ENCODE data around the gene SYNJ1. TPM values are rescaled to one million over a fixed set of nuclear protein-coding genes. Genes with fewer than 3 reads are reported as not detected.
A peak's percentile ranks its signal among the peaks of the same experiment; 100 is the strongest.

SYNJ1 gene
- total RNA-seq, 1 experiment from 2014 or later, result 10.2 TPM

- Mint-ChIP-seq H3K36me3 (ENCODE audit: insufficient read depth, unreplicated experiment) (peaks cover 23% of the 10 kb centered on the region), H3K4me1 (ENCODE audit: low read depth, unreplicated experiment) (no peaks in the 10 kb centered on the region), H3K9me3 (ENCODE audit: low read depth, unreplicated experiment) (no peaks in the 10 kb centered on the region), H3K27ac (ENCODE audit: unreplicated experiment) (peak overlapping the region; percentile 58), H3K27me3 (ENCODE audit: unreplicated experiment) (no peaks in the 10 kb centered on the region), H3K4me3 (ENCODE audit: low read depth, unreplicated experiment) (peak overlapping the region; percentile 92)
- intact Hi-C loops (cut with micrococcal nuclease; ENCODE audit: unreplicated experiment), result loop anchor here (5.0 kb wide), 1 partner anchor 76 kb away; no protein-coding TSS in a partner anchor
- no peak for DNase-seq
- no TSS peak for BruUV-seq (replicated peaks)
- TF ChIP-seq CTCF (IDR thresholded peaks at IDR 0.05; ENCODE audit: unreplicated experiment), result no peak
- CTCF ChIA-PET, result interaction anchor here (0.5 kb wide), 1 partner anchor 396 kb away, joined by 4 read pairs; no protein-coding TSS in a partner anchor
Measured at GRCh38 chr21:32728456-32728839, 635 bp upstream of the SYNJ1 start.

GRCh38 chr21:32726839-32727686, 750 bp downstream of the SYNJ1 start:
- no peaks in the 10 kb centered on the region for H3K9me3 Mint-ChIP-seq (ENCODE audit: low read depth, unreplicated experiment)
- H3K4me1 Mint-ChIP-seq (ENCODE audit: low read depth, unreplicated experiment), result no peaks in the 10 kb centered on the region
- peak overlapping the region; percentile 92 for H3K4me3 Mint-ChIP-seq (ENCODE audit: low read depth, unreplicated experiment)
- CTCF ChIA-PET, result interaction anchor here (0.7 kb wide), 1 partner anchor 74 kb away, joined by 3 read pairs; no protein-coding TSS in a partner anchor
- H3K27me3 Mint-ChIP-seq (ENCODE audit: unreplicated experiment), result no peaks in the 10 kb centered on the region
- no TSS peak for BruUV-seq (replicated peaks)
- DNase-seq, result peak; percentile 10
- peaks cover 23% of the 10 kb centered on the region for H3K36me3 Mint-ChIP-seq (ENCODE audit: insufficient read depth, unreplicated experiment)
- no peak for TF ChIP-seq CTCF (IDR thresholded peaks at IDR 0.05; ENCODE audit: unreplicated experiment)
- peak overlapping the region; percentile 58 for H3K27ac Mint-ChIP-seq (ENCODE audit: unreplicated experiment)
- intact Hi-C loops (cut with micrococcal nuclease; ENCODE audit: unreplicated experiment), result loop anchor here (5.0 kb wide), 1 partner anchor 75 kb away; no protein-coding TSS in a partner anchor

- no peaks in the 10 kb centered on the region for H3K27me3 Mint-ChIP-seq (ENCODE audit: unreplicated experiment)
- intact Hi-C loops (cut with micrococcal nuclease; ENCODE audit: unreplicated experiment), result no loop called here
Measured at GRCh38 chr21:32719085-32719484, 8.7 kb downstream of the SYNJ1 start.

GRCh38 chr21:32717851-32718316, 9.9 kb downstream of the SYNJ1 start:
- TF ChIP-seq CTCF (IDR thresholded peaks at IDR 0.05; ENCODE audit: unreplicated experiment), result no peak
- Mint-ChIP-seq H3K4me1 (ENCODE audit: low read depth, unreplicated experiment) (peaks cover 15% of the 10 kb centered on the region), H3K27ac (ENCODE audit: unreplicated experiment) (no peak overlapping the region), H3K27me3 (ENCODE audit: unreplicated experiment) (no peaks in the 10 kb centered on the region), H3K4me3 (ENCODE audit: low read depth, unreplicated experiment) (no peak overlapping the region), H3K36me3 (ENCODE audit: insufficient read depth, unreplicated experiment) (no peaks in the 10 kb centered on the region), H3K9me3 (ENCODE audit: low read depth, unreplicated experiment) (no peaks in the 10 kb centered on the region)
- no TSS peak for BruUV-seq (replicated peaks)
- intact Hi-C loops (cut with micrococcal nuclease; ENCODE audit: unreplicated experiment), result no loop called here
- CTCF ChIA-PET, result no interaction called here
- DNase-seq, result no peak

More at GRCh38 chr21:32719085-32719484, 8.7 kb downstream of the SYNJ1 start:
- TF ChIP-seq CTCF (IDR thresholded peaks at IDR 0.05; ENCODE audit: unreplicated experiment), result no peak
- Mint-ChIP-seq H3K4me1 (ENCODE audit: low read depth, unreplicated experiment) (peaks cover 15% of the 10 kb centered on the region), H3K4me3 (ENCODE audit: low read depth, unreplicated experiment) (no peak overlapping the region), H3K36me3 (ENCODE audit: insufficient read depth, unreplicated experiment) (no peaks in the 10 kb centered on the region), H3K27ac (ENCODE audit: unreplicated experiment) (no peak overlapping the region), H3K9me3 (ENCODE audit: low read depth, unreplicated experiment) (no peaks in the 10 kb centered on the region)
- BruUV-seq (replicated peaks), result no TSS peak
- CTCF ChIA-PET, result interaction anchor here (0.5 kb wide), 1 partner anchor 10 kb away, joined by 5 read pairs; no protein-coding TSS in a partner anchor
- peak; percentile 0 for DNase-seq
